ENCODE data around the gene RBMS1.
A peak's percentile ranks its signal among the peaks of the same experiment; 100 is the strongest.

Gene RBMS1

GRCh38 chr2:160337728-160338127 is 155.9 kb downstream of the RBMS1 start:
- DNase-seq (ENCODE audit: low read depth in 1 of 2, low spot score in 1 of 2) = no peak

- no peak for DNase-seq (ENCODE audit: low read depth in 1 of 2, low spot score in 1 of 2)
Observed at GRCh38 chr2:160336635-160337034, 157.0 kb downstream of the RBMS1 start.

- no peak for DNase-seq (ENCODE audit: low read depth in 1 of 2, low spot score in 1 of 2)
Observed at GRCh38 chr2:160336105-160336504, 157.5 kb downstream of the RBMS1 start.

GRCh38 chr2:160335441-160335840 is 158.2 kb downstream of the RBMS1 start:
- DNase-seq (ENCODE audit: low read depth in 1 of 2, low spot score in 1 of 2) = no peak

- DNase-seq (ENCODE audit: low read depth in 1 of 2, low spot score in 1 of 2) = no peak
Observed at GRCh38 chr2:160334028-160334741, 159.4 kb downstream of the RBMS1 start.

- DNase-seq (ENCODE audit: low read depth in 1 of 2, low spot score in 1 of 2) = no peak
Observed at GRCh38 chr2:160333324-160334027, 160.1 kb downstream of the RBMS1 start.

GRCh38 chr2:160332318-160332717 is 161.3 kb downstream of the RBMS1 start:
- DNase-seq (ENCODE audit: low read depth in 1 of 2, low spot score in 1 of 2) = no peak

- no peak for DNase-seq (ENCODE audit: low read depth in 1 of 2, low spot score in 1 of 2)
Observed at GRCh38 chr2:160331258-160332025, 162.2 kb downstream of the RBMS1 start.

- no peak for DNase-seq (ENCODE audit: low read depth in 1 of 2, low spot score in 1 of 2)
Observed at GRCh38 chr2:160328811-160329527, 164.6 kb downstream of the RBMS1 start.

GRCh38 chr2:160326786-160327185 is 166.8 kb downstream of the RBMS1 start:
- no peak for DNase-seq (ENCODE audit: low read depth in 1 of 2, low spot score in 1 of 2)

- DNase-seq (ENCODE audit: low read depth in 1 of 2, low spot score in 1 of 2) = no peak
Observed at GRCh38 chr2:160325418-160325817, 168.2 kb downstream of the RBMS1 start.

GRCh38 chr2:160324917-160325316 is 168.7 kb downstream of the RBMS1 start:
- no peak for DNase-seq (ENCODE audit: low read depth in 1 of 2, low spot score in 1 of 2)

- peak in 1 of 2 donors; percentile 15 for DNase-seq (ENCODE audit: low read depth in 1 of 2, low spot score in 1 of 2)
Observed at GRCh38 chr2:160324161-160324800, 169.3 kb downstream of the RBMS1 start.

GRCh38 chr2:160322320-160322719 is 171.3 kb downstream of the RBMS1 start:
- DNase-seq (ENCODE audit: low read depth in 1 of 2, low spot score in 1 of 2) = no peak

- DNase-seq (ENCODE audit: low read depth in 1 of 2, low spot score in 1 of 2) = no peak
Observed at GRCh38 chr2:160321006-160321405, 172.6 kb downstream of the RBMS1 start.

- DNase-seq (ENCODE audit: low read depth in 1 of 2, low spot score in 1 of 2) = no peak
Observed at GRCh38 chr2:160319700-160320099, 173.9 kb downstream of the RBMS1 start.

GRCh38 chr2:160318218-160318617 is 175.4 kb downstream of the RBMS1 start:
- no peak for DNase-seq (ENCODE audit: low read depth in 1 of 2, low spot score in 1 of 2)

- DNase-seq (ENCODE audit: low read depth in 1 of 2, low spot score in 1 of 2) = no peak
Observed at GRCh38 chr2:160317181-160318099, 176.2 kb downstream of the RBMS1 start.

GRCh38 chr2:160315337-160315736 is 178.3 kb downstream of the RBMS1 start:
- no peak for DNase-seq (ENCODE audit: low read depth in 1 of 2, low spot score in 1 of 2)

Measured in stimulated activated CD4-positive, alpha-beta T cell treated with anti-CD3 and anti-CD28 coated beads, Interleukin-15, amount 100 ng/mL, for 1 hour (primary cell).